HCT116 (cell line): ENCODE results near the gene ATP8A1. TPM values are rescaled to one million over a fixed set of nuclear protein-coding genes. Genes with fewer than 3 reads are reported as not detected.

Experiments used
- ATAC-seq: fragments of 200-7000 bp; cut with Tn5 transposase; 2 replicates; pipeline ENCODE4 v1.9.1; 2020; ENCODE audit warnings: mild to moderate bottlenecking, moderate library complexity
- BruUV-seq: library from RNA; stranded (reverse); fragments of 400-500 nt; replicated peaks from 2 replicates; lab custom pipeline; 2021; lab: Mats Ljungman, UMichigan
- CTCF ChIA-PET: fragments of 300-600 bp; sonication (Branson Sonifier 250); formaldehyde crosslinking; loops from one replicate; lab custom pipeline; 2021; ENCODE audit warnings: antibody characterized with exemption; lab: Charles Lee
- POLR2A ChIA-PET: fragments of 300-600, 350-600 bp; sonication (Branson Sonifier 250); formaldehyde crosslinking; loops from one replicate; lab custom pipeline; 2021; ENCODE audit warnings: antibody characterized with exemption; lab: Charles Lee
- RAD21 ChIA-PET, 2 experiments: fragments of 300-600 bp; sonication (Branson Sonifier 250); formaldehyde crosslinking; loops; one replicate each; lab custom pipeline; 2023; ENCODE audit warnings: low total read pairs in 2 of 2; ENCODE audit not compliant: uncharacterized antibody in 2 of 2, unreplicated experiment in 2 of 2, low non-redundant PET in 1 of 2; lab: Charles Lee
- DNase-seq: peaks from one replicate; pipeline ENCODE4 v3.0.0-alpha.2; 2010; ENCODE audit warnings: low read depth, low spot score
- H2AFZ ChIP-seq: fragments of 200-600 bp; shearing (Covaris generic), sonication (generic); 2 replicates; pipeline ENCODE4 v1.6.1; 2017; ENCODE audit warnings: low read depth, mixed run types, mixed read lengths, antibody characterized with exemption, low read length; ENCODE audit not compliant: poor library complexity, severe bottlenecking
- H3K27ac ChIP-seq: 2 replicates; pipeline ENCODE4 v1.5.1; 2012; ENCODE audit warnings: low read depth, low read length
- H3K27me3 ChIP-seq: fragments of 200-600 bp; sonication (generic); 2 replicates; pipeline ENCODE4 v1.6.1; 2016; ENCODE audit warnings: mixed run types, low read length, mixed read lengths; ENCODE audit not compliant: insufficient read depth
- H3K36me3 ChIP-seq, 2 experiments: fragments of 200-500 bp in 1 of 2; fragments of 200-600 bp in 1 of 2; sonication (Bioruptor generic) in 1 of 2; sonication (generic) in 1 of 2; 2 replicates each; pipeline versions ENCODE4 v1.5.1 to v1.6.1; 2014 to 2016; ENCODE audit warnings: low read length in 2 of 2, inconsistent platforms in 1 of 2, mixed read lengths in 1 of 2, mixed run types in 1 of 2; ENCODE audit not compliant: insufficient read depth in 2 of 2, control insufficient read depth in 1 of 2
- H3K4me1 ChIP-seq, 2 experiments: fragments of 200-600 bp in 1 of 2; sonication (generic) in 1 of 2; 2 replicates each; pipeline versions ENCODE4 v1.5.1 to v1.6.1; 2012 to 2017; ENCODE audit warnings: low read length in 2 of 2, inconsistent platforms in 1 of 2, mild to moderate bottlenecking in 1 of 2, mixed read lengths in 1 of 2, mixed run types in 1 of 2, moderate library complexity in 1 of 2; ENCODE audit not compliant: insufficient read depth in 2 of 2, control insufficient read depth in 1 of 2
- H3K4me2 ChIP-seq: fragments of 200-600 bp; sonication (generic); 2 replicates; pipeline ENCODE4 v1.6.1; 2017; ENCODE audit warnings: mixed run types, low read length, mixed read lengths
- H3K4me3 ChIP-seq, 2 experiments: fragments of 200-600 bp in 1 of 2; sonication (generic) in 1 of 2; replicated peaks in 1 of 2; 2 replicates each; pipeline ENCODE4 v1.5.1; 2011 to 2016; ENCODE audit warnings: low read length in 2 of 2, control low read depth in 1 of 2, low read depth in 1 of 2, mild to moderate bottlenecking in 1 of 2, mixed read lengths in 1 of 2, mixed run types in 1 of 2
- H3K79me2 ChIP-seq: fragments of 200-600 bp; sonication (generic); 2 replicates; pipeline ENCODE4 v1.6.1; 2017; ENCODE audit warnings: mild to moderate bottlenecking, mixed run types, low read length, moderate library complexity, mixed read lengths; ENCODE audit not compliant: insufficient read depth
- H3K9ac ChIP-seq: fragments of 200-600 bp; sonication (generic); 2 replicates; pipeline ENCODE4 v1.6.1; 2016; ENCODE audit warnings: low read length, mixed read lengths
- H3K9me2 ChIP-seq: fragments of 200-600 bp; sonication (generic), shearing (Covaris generic); 2 replicates; pipeline ENCODE4 v1.6.1; 2017; ENCODE audit warnings: mixed run types, mild to moderate bottlenecking, moderate library complexity; ENCODE audit not compliant: insufficient read depth
- H3K9me3 ChIP-seq, 2 experiments: fragments of 200-500 bp in 1 of 2; fragments of 200-600 bp in 1 of 2; sonication (Bioruptor generic) in 1 of 2; sonication (generic) in 1 of 2; 2 replicates each; pipeline ENCODE4 v1.6.1; 2014 to 2017; ENCODE audit warnings: low read length in 2 of 2, mixed read lengths in 2 of 2, inconsistent platforms in 1 of 2, low read depth in 1 of 2, mild to moderate bottlenecking in 1 of 2, mixed run types in 1 of 2, moderate library complexity in 1 of 2; ENCODE audit not compliant: control insufficient read depth in 1 of 2, insufficient read depth in 1 of 2
- H4K20me1 ChIP-seq: fragments of 200-600 bp; sonication (generic), shearing (Covaris generic); 2 replicates; pipeline ENCODE4 v1.6.1; 2017; ENCODE audit warnings: mixed run types, mild to moderate bottlenecking, moderate library complexity; ENCODE audit not compliant: insufficient read depth
- ATF3 ChIP-seq: IDR thresholded peaks from 2 replicates; pipeline ENCODE4 v1.6.1; 2012
- CBX3 ChIP-seq: IDR thresholded peaks from 2 replicates; pipeline ENCODE4 v1.6.1; 2012; ENCODE audit warnings: low read depth
- EGR1 ChIP-seq: IDR thresholded peaks from 2 replicates; pipeline ENCODE4 v1.6.1; 2012; ENCODE audit warnings: low read depth
- ELF1 ChIP-seq: IDR thresholded peaks from 2 replicates; pipeline ENCODE4 v1.6.1; 2012; ENCODE audit warnings: low read depth, borderline replicate concordance
- EZH2 ChIP-seq: fragments of 200-600 bp; sonication (generic); IDR thresholded peaks from 2 replicates; pipeline ENCODE4 v1.6.1; 2017; ENCODE audit warnings: antibody characterized with exemption, mixed run types
- RAD21 ChIP-seq: IDR thresholded peaks from 2 replicates; pipeline ENCODE4 v1.6.1; 2012; ENCODE audit warnings: low read depth, mild to moderate bottlenecking
- SIN3A ChIP-seq: IDR thresholded peaks from 2 replicates; pipeline ENCODE4 v1.6.1; 2012; ENCODE audit warnings: low read depth
- YY1 ChIP-seq: IDR thresholded peaks from 2 replicates; pipeline ENCODE4 v1.6.1; 2011; ENCODE audit warnings: low read length, low read depth, moderate library complexity, mild to moderate bottlenecking; ENCODE audit not compliant: insufficient replicate concordance; ENCODE audit errors: extremely low read depth
- ZBTB33 ChIP-seq: IDR thresholded peaks from 2 replicates; pipeline ENCODE4 v1.6.1; 2011; ENCODE audit warnings: mild to moderate bottlenecking, low read length, moderate library complexity; ENCODE audit not compliant: insufficient replicate concordance; ENCODE audit errors: extremely low read depth
- intact Hi-C: fragments of 100-400 bp; cut with micrococcal nuclease; formaldehyde crosslinking; loops from 2 replicates; pipeline ENCODE4 v1.10.0; 2022
- total RNA-seq: library from RNA; stranded (reverse); gene quantifications from one replicate; pipeline ENCODE4 v1.2.1, GENCODE V29; 2021; ENCODE audit not compliant: unreplicated experiment

The ATP8A1 gene
- total RNA-seq, 1 experiment from 2014 or later: 1.9 TPM

- H3K36me3 ChIP-seq: no peaks in the 10 kb centered on the region
- no TSS peak for BruUV-seq
- TF ChIP-seq ATF3: no peak
- no peak for TF ChIP-seq ZBTB33
- TF ChIP-seq RAD21: no peak
- TF ChIP-seq, all 23 proteins: peak for 0
- POLR2A ChIA-PET: no interaction called here
- no peaks in the 10 kb centered on the region for H3K79me2 ChIP-seq
- intact Hi-C loops: no loop called here
- no peak overlapping the region for H2AFZ ChIP-seq
- RAD21 ChIA-PET: no interaction called here
- no peaks in the 10 kb centered on the region for H4K20me1 ChIP-seq
- no peak for DNase-seq
- H3K4me2 ChIP-seq: no peak overlapping the region
- no peak overlapping the region for H3K4me3 ChIP-seq
- H3K4me1 ChIP-seq: no peaks in the 10 kb centered on the region
- no peaks in the 10 kb centered on the region for H3K9me2 ChIP-seq
- H3K9me3 ChIP-seq: no peaks in the 10 kb centered on the region
- H3K27me3 ChIP-seq: no peaks in the 10 kb centered on the region
- CTCF ChIA-PET: no interaction called here
- no peak for ATAC-seq
- no peak overlapping the region for H3K27ac ChIP-seq
- no peak overlapping the region for H3K9ac ChIP-seq
Observed at GRCh38 chr4:42392436-42392835, 264.5 kb downstream of the ATP8A1 start.

- intact Hi-C loops: no loop called here
- Histone ChIP-seq H3K4me1 (no peaks in the 10 kb centered on the region), H4K20me1 (no peaks in the 10 kb centered on the region), H3K4me3 (no peak overlapping the region), H3K79me2 (no peaks in the 10 kb centered on the region), H3K9ac (no peak overlapping the region), H3K36me3 (no peaks in the 10 kb centered on the region), H3K27me3 (no peaks in the 10 kb centered on the region), H3K9me2 (no peaks in the 10 kb centered on the region), H2AFZ (no peak overlapping the region), H3K27ac (no peak overlapping the region), H3K4me2 (no peak overlapping the region), H3K9me3 (no peaks in the 10 kb centered on the region)
- BruUV-seq: no TSS peak
- TF ChIP-seq SIN3A (no peak), ATF3 (no peak), ELF1 (no peak), YY1 (no peak), EZH2 (no peak), CBX3 (no peak), EGR1 (no peak)
- POLR2A ChIA-PET: no interaction called here
- no peak for DNase-seq
- no peak for ATAC-seq
- CTCF ChIA-PET: no interaction called here
- RAD21 ChIA-PET: no interaction called here
Observed at GRCh38 chr4:42391981-42392380, 264.9 kb downstream of the ATP8A1 start.
